ENCODE data around the gene CDYL. TPM values are rescaled to one million over a fixed set of nuclear protein-coding genes. Genes with fewer than 3 reads are reported as not detected.

Gene CDYL
- total RNA-seq, 1 donor from 2014 or later, result 74.1 TPM

DNA sequence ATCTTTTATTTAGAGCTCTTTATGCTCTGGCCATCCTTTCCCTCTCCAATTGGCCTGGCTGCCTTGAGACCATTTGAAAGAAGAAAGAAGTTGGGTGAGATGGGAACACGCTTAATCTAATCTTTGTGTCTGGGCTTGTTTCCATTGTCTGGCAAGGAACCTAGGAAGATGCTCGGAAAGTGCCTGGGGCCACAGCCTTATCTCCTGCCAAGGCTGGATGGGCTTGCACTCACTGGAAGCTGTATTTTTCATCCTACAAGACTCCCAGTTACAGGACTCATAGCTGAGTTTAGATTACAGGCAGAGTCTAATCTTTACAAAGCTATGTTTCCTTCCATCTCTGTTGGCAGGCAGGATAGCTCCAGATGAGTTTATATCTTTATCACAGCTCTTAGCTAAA is 33.1 kb upstream of the CDYL start:
- Mint-ChIP-seq H3K9me3 (no peaks in the 10 kb centered on the region), H3K27me3 (no peaks in the 10 kb centered on the region), H3K36me3 (no peaks in the 10 kb centered on the region), H3K27ac (no peak overlapping the region), H3K4me1 (ENCODE audit: unreplicated experiment) (no peaks in the 10 kb centered on the region), H3K4me3 (no peak overlapping the region)
- TF ChIP-seq, protein P1, sequence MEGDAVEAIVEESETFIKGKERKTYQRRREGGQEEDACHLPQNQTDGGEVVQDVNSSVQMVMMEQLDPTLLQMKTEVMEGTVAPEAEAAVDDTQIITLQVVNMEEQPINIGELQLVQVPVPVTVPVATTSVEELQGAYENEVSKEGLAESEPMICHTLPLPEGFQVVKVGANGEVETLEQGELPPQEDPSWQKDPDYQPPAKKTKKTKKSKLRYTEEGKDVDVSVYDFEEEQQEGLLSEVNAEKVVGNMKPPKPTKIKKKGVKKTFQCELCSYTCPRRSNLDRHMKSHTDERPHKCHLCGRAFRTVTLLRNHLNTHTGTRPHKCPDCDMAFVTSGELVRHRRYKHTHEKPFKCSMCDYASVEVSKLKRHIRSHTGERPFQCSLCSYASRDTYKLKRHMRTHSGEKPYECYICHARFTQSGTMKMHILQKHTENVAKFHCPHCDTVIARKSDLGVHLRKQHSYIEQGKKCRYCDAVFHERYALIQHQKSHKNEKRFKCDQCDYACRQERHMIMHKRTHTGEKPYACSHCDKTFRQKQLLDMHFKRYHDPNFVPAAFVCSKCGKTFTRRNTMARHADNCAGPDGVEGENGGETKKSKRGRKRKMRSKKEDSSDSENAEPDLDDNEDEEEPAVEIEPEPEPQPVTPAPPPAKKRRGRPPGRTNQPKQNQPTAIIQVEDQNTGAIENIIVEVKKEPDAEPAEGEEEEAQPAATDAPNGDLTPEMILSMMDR (conservative IDR thresholded peaks at IDR 0.05), result no peak
- no peak for DNase-seq (ENCODE audit: extremely low spot score, unreplicated experiment)

DNA sequence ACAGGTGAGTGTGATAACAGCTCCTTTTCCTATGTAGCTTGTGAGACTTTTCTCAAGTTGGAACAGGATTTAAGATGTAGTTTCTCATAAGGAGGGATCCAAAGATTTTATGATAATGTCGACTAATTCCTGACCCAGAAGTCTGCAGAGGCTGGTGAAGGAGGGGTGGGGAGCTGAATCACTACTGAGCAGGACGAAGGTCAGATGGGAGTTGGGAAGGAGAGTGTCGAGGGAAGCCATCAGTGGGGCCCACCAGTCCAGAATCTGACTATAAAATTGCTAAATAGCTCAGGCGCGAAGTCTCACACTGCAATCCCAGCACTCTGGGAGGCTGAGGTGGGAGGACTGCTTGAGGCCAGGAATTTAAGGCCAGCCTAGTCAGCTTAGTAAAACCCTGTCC is 32.3 kb upstream of the CDYL start:
- no peak for DNase-seq (ENCODE audit: extremely low spot score, unreplicated experiment)
- no peaks in the 10 kb centered on the region for H3K27me3 Mint-ChIP-seq
- H3K36me3 Mint-ChIP-seq, result no peaks in the 10 kb centered on the region

DNA sequence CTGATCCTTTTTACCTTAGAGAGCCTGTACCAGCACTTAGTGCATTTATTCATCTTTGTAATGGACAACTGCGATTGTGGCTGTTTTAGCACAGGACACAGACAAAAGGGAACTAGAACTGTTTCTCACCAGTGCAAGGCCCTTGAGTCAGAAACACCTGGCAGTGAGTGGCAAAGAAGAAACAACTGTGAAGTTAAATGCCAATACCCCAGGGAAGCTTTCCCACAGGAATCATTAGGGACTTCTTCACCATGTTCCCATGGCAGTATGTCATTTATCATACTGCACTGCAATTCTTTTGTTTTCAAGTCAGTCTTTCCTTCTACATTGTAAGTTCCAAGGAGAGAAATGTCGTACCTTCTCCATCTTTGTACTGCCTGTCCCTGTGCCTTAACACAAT is 28.6 kb upstream of the CDYL start:
- TF ChIP-seq, protein P1 (conservative IDR thresholded peaks at IDR 0.05), result no peak
- no peak overlapping the region for H3K27ac Mint-ChIP-seq
- no peaks in the 10 kb centered on the region for H3K27me3 Mint-ChIP-seq
- no peaks in the 10 kb centered on the region for H3K36me3 Mint-ChIP-seq
- H3K4me3 Mint-ChIP-seq, result no peak overlapping the region
- H3K9me3 Mint-ChIP-seq, result no peaks in the 10 kb centered on the region
- H3K4me1 Mint-ChIP-seq (ENCODE audit: unreplicated experiment), result no peaks in the 10 kb centered on the region
- no peak for DNase-seq (ENCODE audit: extremely low spot score, unreplicated experiment)

More for the DNA sequence above, 32.3 kb upstream of the CDYL start:
- H3K4me1 Mint-ChIP-seq (ENCODE audit: unreplicated experiment), result no peaks in the 10 kb centered on the region
- H3K9me3 Mint-ChIP-seq, result no peaks in the 10 kb centered on the region
- no peak overlapping the region for H3K4me3 Mint-ChIP-seq
- no peak overlapping the region for H3K27ac Mint-ChIP-seq
- TF ChIP-seq, protein P1 (conservative IDR thresholded peaks at IDR 0.05), result no peak

DNA sequence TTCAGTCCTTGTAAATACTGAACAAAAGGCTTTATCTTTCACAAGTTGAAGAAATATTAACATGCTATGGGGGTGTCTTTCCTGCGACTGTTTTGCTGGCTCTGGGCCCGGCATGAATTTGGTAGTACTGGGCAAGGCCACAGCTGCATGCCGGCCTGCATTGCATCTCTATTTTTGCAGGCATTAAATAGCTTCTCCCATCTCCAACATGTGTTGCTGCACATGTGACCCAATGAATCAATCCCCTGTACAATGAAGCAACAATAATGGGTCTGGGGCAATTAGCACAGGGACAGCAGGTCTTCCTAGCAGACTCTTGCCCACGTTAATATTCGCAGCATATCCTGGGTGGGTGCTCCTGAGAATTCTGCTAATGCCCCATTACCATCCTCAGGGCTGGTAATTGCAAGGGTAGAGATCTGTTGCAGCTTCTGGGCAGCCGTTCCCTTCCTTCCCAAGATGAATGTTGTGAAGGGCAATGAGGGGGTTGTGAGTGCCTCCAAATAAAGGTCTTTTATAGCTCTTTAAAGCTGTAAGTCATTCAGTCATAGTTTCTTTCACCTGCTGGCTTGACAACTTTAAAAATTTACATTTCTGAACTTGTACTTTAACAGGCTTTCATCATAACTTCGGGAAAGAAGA is 24.3 kb upstream of the CDYL start:
- no peaks in the 10 kb centered on the region for H3K27me3 Mint-ChIP-seq
- H3K9me3 Mint-ChIP-seq, result peaks cover 8% of the 10 kb centered on the region
- no peak overlapping the region for H3K4me3 Mint-ChIP-seq
- H3K36me3 Mint-ChIP-seq, result no peaks in the 10 kb centered on the region
- H3K27ac Mint-ChIP-seq, result no peak overlapping the region
- TF ChIP-seq, protein P1 (conservative IDR thresholded peaks at IDR 0.05), result no peak
- H3K4me1 Mint-ChIP-seq (ENCODE audit: unreplicated experiment), result no peaks in the 10 kb centered on the region
- DNase-seq (ENCODE audit: extremely low spot score, unreplicated experiment), result no peak

DNA sequence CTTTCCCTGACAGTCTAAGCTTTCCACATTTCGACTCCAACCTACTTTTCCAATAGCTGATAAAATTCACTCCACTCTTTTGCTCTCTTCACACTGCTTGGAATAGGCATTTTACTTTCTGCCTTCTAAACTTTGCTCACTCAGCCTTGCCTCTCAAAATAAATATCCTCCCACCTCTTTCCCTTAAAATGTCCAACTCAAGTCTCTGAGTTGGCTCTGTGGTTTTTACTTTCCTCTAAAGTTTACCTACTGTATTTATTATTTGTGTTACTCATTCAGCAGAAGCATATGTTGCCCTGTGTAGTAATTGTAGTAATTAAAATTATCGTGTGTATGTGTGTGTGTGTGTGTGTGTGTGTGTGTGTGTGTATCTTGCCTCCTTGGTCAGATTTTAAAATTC is 20.0 kb upstream of the CDYL start:
- TF ChIP-seq, protein P1 (conservative IDR thresholded peaks at IDR 0.05), result no peak
- Mint-ChIP-seq H3K36me3 (no peaks in the 10 kb centered on the region), H3K4me1 (ENCODE audit: unreplicated experiment) (no peaks in the 10 kb centered on the region), H3K27me3 (no peaks in the 10 kb centered on the region), H3K9me3 (peaks cover 8% of the 10 kb centered on the region), H3K27ac (no peak overlapping the region), H3K4me3 (no peak overlapping the region)
- DNase-seq (ENCODE audit: extremely low spot score, unreplicated experiment), result no peak

DNA sequence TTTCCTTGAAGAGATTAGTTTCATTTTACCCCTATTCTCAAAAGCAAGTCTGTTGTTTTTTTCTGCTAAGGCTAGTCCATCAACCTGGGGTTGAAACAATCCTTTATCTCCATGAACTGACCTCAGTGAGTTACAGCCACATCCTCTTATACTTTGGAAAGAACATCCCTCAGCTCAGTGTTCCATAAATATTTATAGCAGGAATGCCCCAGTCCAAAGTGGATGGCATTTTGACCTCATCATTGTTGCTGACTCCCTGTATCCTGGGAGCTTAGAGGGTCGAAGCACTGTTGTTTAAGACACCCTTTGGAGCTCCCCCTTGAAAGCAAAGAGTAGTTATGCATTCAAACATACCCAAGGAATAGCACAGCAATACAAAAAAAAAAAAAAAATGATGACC is 16.2 kb upstream of the CDYL start:
- Mint-ChIP-seq H3K4me1 (ENCODE audit: unreplicated experiment) (no peaks in the 10 kb centered on the region), H3K27me3 (no peaks in the 10 kb centered on the region), H3K27ac (no peak overlapping the region), H3K9me3 (peaks cover 8% of the 10 kb centered on the region), H3K4me3 (no peak overlapping the region), H3K36me3 (no peaks in the 10 kb centered on the region)
- DNase-seq (ENCODE audit: extremely low spot score, unreplicated experiment), result no peak
- TF ChIP-seq, protein P1 (conservative IDR thresholded peaks at IDR 0.05), result no peak

Measured in type B pancreatic cell (in vitro differentiated cells).